Mesenchymal stem cell (in vitro differentiated cells and primary cell): ENCODE results near the gene PARD3.

Experiments used
- DNase-seq: peaks from one replicate; pipeline ENCODE4 v3.0.0-alpha.2; 2013
- H2AFZ ChIP-seq: one replicate; pipeline ENCODE4 v1.6.1; 2013; ENCODE audit warnings: low read depth, mild to moderate bottlenecking, control low read depth, inconsistent platforms, low read length, moderate library complexity
- H2AK5ac ChIP-seq: 2 replicates; pipeline ENCODE4 v1.6.1; 2013; ENCODE audit warnings: low read length, moderate library complexity, mild to moderate bottlenecking, inconsistent platforms; ENCODE audit not compliant: severe bottlenecking
- H2BK120ac ChIP-seq: one replicate; pipeline ENCODE4 v1.6.1; 2013; ENCODE audit warnings: low read depth, mild to moderate bottlenecking, inconsistent platforms, low read length, moderate library complexity
- H2BK12ac ChIP-seq, 2 experiments: one replicate each; pipeline ENCODE4 v1.6.1; 2013; ENCODE audit warnings: inconsistent platforms in 2 of 2, low read length in 2 of 2, mild to moderate bottlenecking in 2 of 2, moderate library complexity in 2 of 2, control low read depth in 1 of 2
- H2BK15ac ChIP-seq: one replicate; pipeline ENCODE4 v1.6.1; 2013; ENCODE audit warnings: mild to moderate bottlenecking, low read depth, inconsistent platforms; ENCODE audit not compliant: poor library complexity, severe bottlenecking
- H2BK5ac ChIP-seq: 2 replicates; pipeline ENCODE4 v1.6.1; 2013; ENCODE audit warnings: low read depth, mild to moderate bottlenecking, low read length, control low read depth, inconsistent platforms; ENCODE audit not compliant: poor library complexity, severe bottlenecking
- H3K14ac ChIP-seq, 2 experiments: one replicate each; pipeline ENCODE4 v1.6.1; 2013; ENCODE audit warnings: inconsistent platforms in 2 of 2, low read length in 2 of 2, control low read depth in 1 of 2, mild to moderate bottlenecking in 1 of 2, moderate library complexity in 1 of 2
- H3K18ac ChIP-seq, 2 experiments: one replicate each; pipeline ENCODE4 v1.6.1; 2013; ENCODE audit warnings: inconsistent platforms in 2 of 2, low read length in 2 of 2, control low read depth in 1 of 2, low read depth in 1 of 2, mild to moderate bottlenecking in 1 of 2
- H3K23ac ChIP-seq, 2 experiments: one replicate each; pipeline ENCODE4 v1.6.1; 2013; ENCODE audit warnings: inconsistent platforms in 2 of 2, low read length in 2 of 2, mild to moderate bottlenecking in 2 of 2, moderate library complexity in 2 of 2, control low read depth in 1 of 2
- H3K27ac ChIP-seq: 2 replicates; pipeline ENCODE4 v1.5.1; 2013; ENCODE audit warnings: mild to moderate bottlenecking, moderate library complexity, low read length, control low read depth, inconsistent platforms; ENCODE audit not compliant: poor library complexity, severe bottlenecking
- H3K27me3 ChIP-seq, 2 experiments: 2 replicates each; pipeline versions ENCODE4 v1.6.1 to v1.7.0; 2013; ENCODE audit warnings: low read length in 2 of 2, mild to moderate bottlenecking in 2 of 2, moderate library complexity in 2 of 2, control low read depth in 1 of 2, inconsistent platforms in 1 of 2; ENCODE audit not compliant: control insufficient read depth in 1 of 2, insufficient read depth in 1 of 2
- H3K36me3 ChIP-seq, 2 experiments: 2 replicates each; pipeline versions ENCODE4 v1.6.1 to v1.7.0; 2013; ENCODE audit warnings: low read length in 2 of 2, control low read depth in 1 of 2, inconsistent platforms in 1 of 2, low read depth in 1 of 2, mild to moderate bottlenecking in 1 of 2; ENCODE audit not compliant: insufficient read depth in 2 of 2, control insufficient read depth in 1 of 2
- H3K4ac ChIP-seq, 2 experiments: one replicate each; pipeline ENCODE4 v1.6.1; 2013; ENCODE audit warnings: inconsistent platforms in 2 of 2, low read length in 2 of 2, mild to moderate bottlenecking in 2 of 2, moderate library complexity in 2 of 2, control low read depth in 1 of 2, low read depth in 1 of 2
- H3K4me1 ChIP-seq: 2 replicates; pipeline ENCODE4 v1.6.1; 2013; ENCODE audit warnings: low read depth, low read length, control low read depth; ENCODE audit not compliant: control insufficient read depth, insufficient read depth
- H3K4me2 ChIP-seq: 2 replicates; pipeline ENCODE4 v1.6.1; 2013; ENCODE audit warnings: low read length, mild to moderate bottlenecking, inconsistent platforms; ENCODE audit not compliant: poor library complexity, severe bottlenecking
- H3K4me3 ChIP-seq, 2 experiments: 2 replicates each; pipeline versions ENCODE4 v1.5.1 to v1.7.0; 2013; ENCODE audit warnings: low read length in 2 of 2, mild to moderate bottlenecking in 2 of 2, control low read depth in 1 of 2, low read depth in 1 of 2; ENCODE audit not compliant: insufficient read depth in 1 of 2
- H3K79me1 ChIP-seq: replicated peaks from 2 replicates; pipeline ENCODE4 v1.6.1; 2013; ENCODE audit warnings: mild to moderate bottlenecking, control low read depth, low read length, inconsistent platforms; ENCODE audit not compliant: poor library complexity, severe bottlenecking
- H3K9ac ChIP-seq: 2 replicates; pipeline ENCODE4 v1.7.0; 2013; ENCODE audit warnings: mild to moderate bottlenecking, low read length, moderate library complexity
- H3K9me3 ChIP-seq: 2 replicates; pipeline ENCODE4 v1.7.0; 2013; ENCODE audit warnings: mild to moderate bottlenecking, low read length; ENCODE audit not compliant: control insufficient read depth
- H4K8ac ChIP-seq: one replicate; pipeline ENCODE4 v1.6.1; 2013; ENCODE audit warnings: inconsistent platforms, mild to moderate bottlenecking, low read length, moderate library complexity
- H4K91ac ChIP-seq: one replicate; pipeline ENCODE4 v1.6.1; 2013; ENCODE audit warnings: mild to moderate bottlenecking, low read length, inconsistent platforms
- WGBS: methylation state at CpG from one replicate; pipeline ENCODE4 v1.1.7; 2013; ENCODE audit warnings: mixed read lengths; 5-methylcytosine and 5-hydroxymethylcytosine counted together

The PARD3 gene

DNA sequence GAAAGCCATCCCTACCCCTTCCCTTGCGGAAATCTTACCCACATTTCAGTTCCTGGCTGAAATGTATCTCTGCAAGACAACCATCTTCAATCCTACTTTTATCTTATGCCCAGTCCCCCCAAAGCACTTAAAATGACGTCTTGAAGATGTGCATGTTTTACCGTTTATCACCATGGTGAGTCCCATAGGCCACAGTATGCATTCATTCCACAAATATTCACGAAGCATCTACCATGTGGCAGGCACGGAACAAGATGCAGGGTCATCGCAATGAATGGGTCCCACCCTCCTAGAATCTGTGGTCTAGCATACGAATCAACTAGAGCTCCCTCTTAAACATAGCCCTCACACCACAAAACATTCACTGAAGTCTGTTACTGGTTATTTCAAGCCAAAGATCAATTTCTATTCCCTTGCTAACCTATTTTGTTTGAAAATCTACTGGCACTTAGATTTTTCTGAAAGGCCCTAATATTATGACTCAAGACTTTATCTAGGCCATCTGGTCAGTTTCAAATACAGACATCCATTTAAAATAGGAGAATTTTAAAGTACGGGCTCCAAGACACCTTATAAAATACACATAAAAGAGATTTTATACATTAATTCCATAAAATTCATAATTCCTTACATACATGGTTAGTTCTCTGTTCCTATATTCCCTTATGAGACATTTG lies 99.4 kb downstream of the PARD3 start:
- Histone ChIP-seq H3K27ac (no peak overlapping the region), H3K18ac (peak overlapping the region in 1 of 2 experiments; percentile 22), H2BK12ac (peak overlapping the region; percentile 64 to 98), H3K23ac (no peak overlapping the region), H2AFZ (no peak overlapping the region), H2AK5ac (no peak overlapping the region), H4K8ac (no peak overlapping the region), H3K27me3 (no peaks in the 10 kb centered on the region), H3K4me3 (no peak overlapping the region), H3K4me2 (no peak overlapping the region), H3K9me3 (no peaks in the 10 kb centered on the region), H4K91ac (no peak overlapping the region), H2BK15ac (no peak overlapping the region), H3K4ac (peak overlapping the region in 1 of 2 experiments; percentile 82), H3K9ac (no peak overlapping the region), H3K14ac (peak overlapping the region in 1 of 2 experiments; percentile 49), H3K4me1 (peaks cover 17% of the 10 kb centered on the region), H2BK5ac (no peak overlapping the region), H3K79me1 (peaks cover 7% of the 10 kb centered on the region), H3K36me3 (no peaks in the 10 kb centered on the region), H2BK120ac (no peak overlapping the region)
- 23% methylated on average over 7 of the region's 8 CpGs for WGBS
- DNase-seq, result peak; percentile 90

DNA sequence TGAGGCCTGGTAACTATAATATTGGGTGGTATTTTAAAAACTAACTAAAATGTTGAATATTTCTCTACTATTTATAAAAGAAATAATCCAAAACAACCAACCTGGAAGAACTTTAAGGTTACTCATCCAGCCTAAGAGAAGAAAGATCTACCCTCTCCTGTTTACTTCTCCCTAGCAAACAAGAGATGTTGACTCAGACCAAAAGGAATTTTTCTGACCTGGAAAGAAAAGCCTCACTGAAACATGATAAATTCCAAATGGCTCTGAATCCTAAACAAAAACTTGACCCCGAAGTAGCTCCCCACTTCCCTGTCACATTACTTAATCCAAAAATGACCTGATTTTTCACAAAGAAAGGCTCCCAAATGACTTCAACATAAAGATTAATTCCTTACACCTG lies 101.2 kb downstream of the PARD3 start:
- Histone ChIP-seq H3K14ac (no peak overlapping the region), H3K18ac (no peak overlapping the region), H3K9ac (no peak overlapping the region), H3K4me3 (no peak overlapping the region), H4K8ac (no peak overlapping the region), H2BK5ac (no peak overlapping the region), H2BK120ac (no peak overlapping the region), H3K23ac (no peak overlapping the region), H2BK15ac (no peak overlapping the region), H4K91ac (no peak overlapping the region), H3K27me3 (no peaks in the 10 kb centered on the region), H2AK5ac (no peak overlapping the region), H3K4ac (no peak overlapping the region), H3K27ac (peak overlapping the region; percentile 45), H3K4me1 (peaks cover 21% of the 10 kb centered on the region), H2BK12ac (no peak overlapping the region), H3K9me3 (no peaks in the 10 kb centered on the region), H3K79me1 (peaks cover 9% of the 10 kb centered on the region), H3K4me2 (no peak overlapping the region), H2AFZ (no peak overlapping the region), H3K36me3 (no peaks in the 10 kb centered on the region)
- 0% methylated on average over 1 of the region's 1 CpG for WGBS
- peak; percentile 79 for DNase-seq

DNA sequence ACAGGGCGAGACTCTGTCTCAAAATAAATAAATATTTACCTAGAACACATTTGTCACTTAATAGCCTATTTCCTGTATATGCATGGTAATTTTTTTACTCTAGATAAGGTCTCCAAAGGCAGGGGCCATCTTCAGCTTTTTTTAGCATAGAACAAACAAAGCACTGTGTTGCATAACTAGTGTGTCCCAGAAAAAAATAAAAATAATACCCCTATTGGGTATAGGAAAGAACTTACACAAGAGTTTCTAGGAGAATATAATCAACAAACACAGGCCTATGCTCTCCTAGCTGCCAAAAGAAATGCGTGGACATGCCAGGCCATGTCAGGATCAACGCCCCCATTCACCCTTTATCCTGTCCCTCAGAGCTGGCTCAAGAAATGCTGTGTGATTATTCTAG lies 103.6 kb downstream of the PARD3 start:
- Histone ChIP-seq H3K9me3 (no peaks in the 10 kb centered on the region), H2AK5ac (no peak overlapping the region), H3K23ac (no peak overlapping the region), H2BK15ac (no peak overlapping the region), H2BK5ac (no peak overlapping the region), H3K9ac (no peak overlapping the region), H3K4me2 (no peak overlapping the region), H3K27me3 (no peaks in the 10 kb centered on the region), H2AFZ (no peak overlapping the region), H2BK120ac (no peak overlapping the region), H3K4me1 (peaks cover 18% of the 10 kb centered on the region), H3K27ac (no peak overlapping the region), H4K8ac (peak overlapping the region; percentile 75), H3K18ac (peak overlapping the region; percentile 67 to 93), H2BK12ac (peak overlapping the region; percentile 79 to 95), H3K36me3 (no peaks in the 10 kb centered on the region), H3K4me3 (no peak overlapping the region), H3K4ac (peak overlapping the region in 1 of 2 experiments; percentile 52), H4K91ac (peak overlapping the region; percentile 36), H3K79me1 (peaks cover 9% of the 10 kb centered on the region), H3K14ac (no peak overlapping the region)
- WGBS, result 29% methylated on average over 2 of the region's 3 CpGs
- peak; percentile 70 for DNase-seq

DNA sequence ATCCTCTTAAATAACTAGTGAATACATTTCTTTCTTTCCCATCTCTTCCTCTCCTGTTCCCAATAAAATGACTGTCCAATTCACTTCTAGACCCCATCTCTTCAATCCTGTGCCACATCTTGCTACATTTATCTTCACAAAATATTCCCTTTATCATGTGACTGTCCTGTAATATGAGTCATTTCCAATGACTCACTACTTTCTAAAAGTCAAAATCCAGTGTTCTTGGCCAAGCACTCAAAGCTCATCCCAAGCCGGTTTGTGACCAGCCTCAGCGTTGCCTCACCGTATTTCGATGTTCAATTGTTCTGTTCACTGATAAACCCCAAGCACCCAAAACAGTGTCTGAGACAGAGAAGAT lies 104.7 kb downstream of the PARD3 start:
- Histone ChIP-seq H3K4ac (no peak overlapping the region), H4K91ac (no peak overlapping the region), H2BK120ac (no peak overlapping the region), H2AK5ac (no peak overlapping the region), H2BK15ac (no peak overlapping the region), H3K14ac (no peak overlapping the region), H3K9ac (peak overlapping the region; percentile 22), H3K4me2 (no peak overlapping the region), H4K8ac (no peak overlapping the region), H3K4me3 (peak overlapping the region in 1 of 2 experiments; percentile 3), H3K18ac (no peak overlapping the region), H3K27me3 (no peaks in the 10 kb centered on the region), H3K23ac (no peak overlapping the region), H3K27ac (peak overlapping the region; percentile 7), H3K36me3 (no peaks in the 10 kb centered on the region), H3K9me3 (no peaks in the 10 kb centered on the region), H3K4me1 (peaks cover 18% of the 10 kb centered on the region), H2AFZ (no peak overlapping the region), H3K79me1 (peaks cover 11% of the 10 kb centered on the region), H2BK5ac (no peak overlapping the region), H2BK12ac (no peak overlapping the region)
- 50% methylated on average over 4 of the region's 4 CpGs for WGBS
- peak; percentile 83 for DNase-seq
